ENCODE measurements around the gene SNAPC3. TPM values are rescaled to one million over a fixed set of nuclear protein-coding genes. Genes with fewer than 3 reads are reported as not detected.
A peak's percentile ranks its signal among the peaks of the same experiment; 100 is the strongest.

The SNAPC3 gene
- total and polyA plus RNA-seq, 2 of the 4 experiments (the other 2 are of a cell fraction): 22.0 to 31.0 TPM

DNA sequence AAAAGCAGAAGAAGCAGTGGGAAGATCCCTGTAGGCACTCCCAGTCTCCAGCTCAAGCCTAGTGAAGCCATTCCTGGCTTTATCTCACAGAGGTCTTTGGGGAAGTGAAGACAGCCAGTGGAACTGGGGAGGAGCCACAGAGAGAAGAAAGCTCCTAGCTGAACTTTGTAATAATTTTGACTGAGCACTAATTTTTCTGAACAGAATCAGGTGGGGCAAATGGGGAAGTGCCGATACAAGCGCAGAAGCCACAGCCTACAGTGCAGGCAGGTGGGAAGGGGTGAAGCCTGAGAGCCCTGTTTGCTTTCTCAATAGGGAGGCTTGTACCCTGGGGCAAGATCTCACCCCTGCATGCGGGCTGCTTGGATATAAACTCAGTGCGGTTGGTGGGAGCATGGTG lies 48.4 kb upstream of the SNAPC3 start:
- intact Hi-C loops (cut with micrococcal nuclease): no loop called here
- H3K9me1 ChIP-seq (ENCODE audit: insufficient read depth, low read length): peaks cover 11% of the 10 kb centered on the region

More for the DNA sequence above, 48.4 kb upstream of the SNAPC3 start:
- Histone ChIP-seq H3K14ac (replicated peaks; ENCODE audit: low read depth, low read length) (peak overlapping the region; percentile 92), H3K27ac (ENCODE audit: insufficient read depth, low read length) (peak overlapping the region; percentile 94), H4K91ac (ENCODE audit: insufficient read depth, low read depth, low read length) (peak overlapping the region; percentile 94), H2BK20ac (ENCODE audit: low read depth, low read length) (peak overlapping the region; percentile 98), H4K5ac (ENCODE audit: low read depth, low read length) (peak overlapping the region; percentile 91), H3K36me3 (ENCODE audit: control insufficient read depth, insufficient read depth, low read length) (no peaks in the 10 kb centered on the region), H3K79me1 (ENCODE audit: low read depth in 1 of 2, low read length in 2 of 2) (no peaks in the 10 kb centered on the region), H2AK5ac (ENCODE audit: low read depth, low read length) (peak overlapping the region; percentile 98), H3K23ac (ENCODE audit: low read depth, low read length) (peak overlapping the region; percentile 58), H2BK5ac (ENCODE audit: low read depth, low read length, poor library complexity, severe bottlenecking) (peak overlapping the region; percentile 95), H3K9ac (ENCODE audit: low read depth, low read length) (peak overlapping the region; percentile 42), H2BK15ac (ENCODE audit: low read depth, low read length) (peak overlapping the region; percentile 80; the same call in 2 of the 3 replicates), H3K9me3 (ENCODE audit: control insufficient read depth, insufficient read depth, low read length) (no peaks in the 10 kb centered on the region), H3K4me1 (ENCODE audit: control insufficient read depth, insufficient read depth, low read length) (peaks cover 16% of the 10 kb centered on the region), H4K8ac (ENCODE audit: low read depth in 2 of 2, low read length in 2 of 2) (peak overlapping the region; percentile 76 to 94; a peak in 3 of 4 replicates), H3K56ac (ENCODE audit: extremely low read depth, insufficient read depth, low read length) (peak overlapping the region; percentile 29; the same call in 1 of the 2 replicates), H4K20me1 (ENCODE audit: insufficient read depth, low read length) (no peaks in the 10 kb centered on the region), H2AK9ac (replicated peaks; ENCODE audit: low read depth, low read length, poor library complexity) (no peak overlapping the region), H3K4ac (ENCODE audit: low read depth, low read length) (peak overlapping the region; percentile 94), H2BK120ac (ENCODE audit: low read depth, low read length) (peak overlapping the region; percentile 94), H3K4me3 (ENCODE audit: insufficient read depth, low read depth, low read length) (no peak overlapping the region), H3K4me2 (ENCODE audit: low read depth, low read length) (no peak overlapping the region), H2AFZ (replicated peaks; ENCODE audit: low read length, poor library complexity) (no peak overlapping the region), H3K18ac (ENCODE audit: low read depth, low read length) (peak overlapping the region; percentile 95), H3K27me3 (ENCODE audit: control insufficient read depth, insufficient read depth, low read length) (no peaks in the 10 kb centered on the region)
- WGBS, 2 experiments (ENCODE audit: extremely low coverage in 2 of 2, insufficient read length in 1 of 2): no CpG with 5 or more reads among the region's 4 CpGs
- CTCF ChIA-PET: no interaction called here
- ATAC-seq (ENCODE audit: low read depth): no peak
- dilution Hi-C loops (cut with HindIII; ENCODE audit: low sequenced_read_pairs, unreplicated experiment) (no loop called here), in situ Hi-C loops (cut with MboI; ENCODE audit: low sequenced_read_pairs) (no loop called here)
- BruUV-seq (replicated peaks): no TSS peak
- TF ChIP-seq FOS (IDR thresholded peaks at IDR 0.05; ENCODE audit: low read depth, low read length): no peak
- TF ChIP-seq NFE2L2 (IDR thresholded peaks at IDR 0.05; ENCODE audit: low read depth, low read length): no peak
- TF ChIP-seq RAD21 (IDR thresholded peaks at IDR 0.05; ENCODE audit: low read length): no peak
- no peak for TF ChIP-seq CHD1 (IDR thresholded peaks at IDR 0.05; ENCODE audit: low read depth, low read length)
- no peak for TF ChIP-seq POLR2A (IDR thresholded peaks at IDR 0.05; ENCODE audit: low read depth, low read length)
- TF ChIP-seq, protein P1, sequence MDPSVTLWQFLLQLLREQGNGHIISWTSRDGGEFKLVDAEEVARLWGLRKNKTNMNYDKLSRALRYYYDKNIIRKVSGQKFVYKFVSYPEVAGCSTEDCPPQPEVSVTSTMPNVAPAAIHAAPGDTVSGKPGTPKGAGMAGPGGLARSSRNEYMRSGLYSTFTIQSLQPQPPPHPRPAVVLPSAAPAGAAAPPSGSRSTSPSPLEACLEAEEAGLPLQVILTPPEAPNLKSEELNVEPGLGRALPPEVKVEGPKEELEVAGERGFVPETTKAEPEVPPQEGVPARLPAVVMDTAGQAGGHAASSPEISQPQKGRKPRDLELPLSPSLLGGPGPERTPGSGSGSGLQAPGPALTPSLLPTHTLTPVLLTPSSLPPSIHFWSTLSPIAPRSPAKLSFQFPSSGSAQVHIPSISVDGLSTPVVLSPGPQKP (IDR thresholded peaks at IDR 0.05; ENCODE audit: borderline replicate concordance, low read depth, low read length): no peak
- no peak for TF ChIP-seq BHLHE40 (IDR thresholded peaks at IDR 0.05; ENCODE audit: low read depth, low read length)
- no peak for TF ChIP-seq RCOR1 (IDR thresholded peaks at IDR 0.05; ENCODE audit: insufficient replicate concordance, low read length)
- no peak for TF ChIP-seq MXI1 (IDR thresholded peaks at IDR 0.05; ENCODE audit: borderline replicate concordance, low read depth, low read length)
- no peak for TF ChIP-seq SMC3 (IDR thresholded peaks at IDR 0.05; ENCODE audit: low read depth, low read length)
- no peak for TF ChIP-seq RFX5 (IDR thresholded peaks at IDR 0.05; ENCODE audit: low read depth, low read length)
- TF ChIP-seq, protein P2, sequence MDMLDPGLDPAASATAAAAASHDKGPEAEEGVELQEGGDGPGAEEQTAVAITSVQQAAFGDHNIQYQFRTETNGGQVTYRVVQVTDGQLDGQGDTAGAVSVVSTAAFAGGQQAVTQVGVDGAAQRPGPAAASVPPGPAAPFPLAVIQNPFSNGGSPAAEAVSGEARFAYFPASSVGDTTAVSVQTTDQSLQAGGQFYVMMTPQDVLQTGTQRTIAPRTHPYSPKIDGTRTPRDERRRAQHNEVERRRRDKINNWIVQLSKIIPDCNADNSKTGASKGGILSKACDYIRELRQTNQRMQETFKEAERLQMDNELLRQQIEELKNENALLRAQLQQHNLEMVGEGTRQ (IDR thresholded peaks at IDR 0.05; ENCODE audit: low read depth, low read length): no peak
- POLR2A ChIA-PET (ENCODE audit: unreplicated experiment): no interaction called here
- no peak for DNase-seq

Data from IMR-90 (cell line).